NB4 (cell line): ENCODE measurements around the gene PLEKHF1.

ENCODE experiments used
- DNase-seq: peaks from one replicate; pipeline ENCODE4 v3.0.0; 2010; ENCODE audit warnings: low read depth
- H3K4me3 ChIP-seq: one replicate; pipeline ENCODE4 v1.5.1; 2011; ENCODE audit warnings: mild to moderate bottlenecking, low read depth, low read length, moderate library complexity
- CTCF ChIP-seq: IDR thresholded peaks from one replicate; pipeline ENCODE4 v1.5.1; 2012; ENCODE audit warnings: low read depth, low read length
- MAX ChIP-seq: IDR thresholded peaks from 2 replicates; pipeline ENCODE4 v1.6.1; 2011; ENCODE audit warnings: low read depth, low read length
- MYC ChIP-seq: IDR thresholded peaks from 2 replicates; pipeline ENCODE4 v1.6.1; 2011; ENCODE audit warnings: low read depth, low read length
- POLR2A ChIP-seq: IDR thresholded peaks from 2 replicates; pipeline ENCODE4 v1.6.1; 2011; ENCODE audit warnings: mild to moderate bottlenecking; ENCODE audit not compliant: insufficient read length; ENCODE audit errors: extremely low read depth

The PLEKHF1 gene

DNA sequence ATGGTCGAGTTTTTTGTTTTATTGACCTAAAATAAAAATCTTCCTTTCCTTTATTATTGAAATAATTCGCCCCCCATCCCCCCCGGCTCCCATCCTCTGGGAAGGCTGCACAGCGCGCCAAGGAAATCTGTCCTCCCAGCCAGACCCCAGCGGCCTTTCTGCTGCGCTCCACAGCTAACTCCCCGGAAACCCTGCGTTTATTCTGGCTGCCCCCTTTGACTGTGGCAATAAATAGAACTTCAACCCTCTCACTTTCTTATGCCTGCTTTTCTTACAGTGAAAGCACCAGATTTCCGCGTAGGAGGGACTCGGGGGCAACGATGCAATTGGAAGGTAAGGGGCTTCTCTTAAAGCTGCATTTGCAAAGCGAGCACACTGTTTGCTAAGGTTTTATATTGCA, 59.5 kb downstream of the PLEKHF1 start:
- H3K4me3 ChIP-seq = no peak overlapping the region
- TF ChIP-seq POLR2A (no peak), CTCF (no peak), MAX (no peak), MYC (no peak)
- peak; percentile 36 for DNase-seq
